Measurements from ENCODE around the gene TMEM143. TPM values are rescaled to one million over a fixed set of nuclear protein-coding genes. Genes with fewer than 3 reads are reported as not detected.

The TMEM143 gene
- total RNA-seq, 1 experiment from 2014 or later: 6.6 TPM

GRCh38 chr19:48379058-48379457 lies 15.3 kb upstream of the TMEM143 start:
- no peak overlapping the region for H3K4me3 ChIP-seq (ENCODE audit: low read depth in 2 of 2, low read length in 2 of 2)
- no TSS peak for BruUV-seq (replicated peaks)
- ATAC-seq (no peak), DNase-seq (ENCODE audit: low read depth, low spot score) (no peak)
- ChIA-PET CTCF (no interaction called here), POLR2A (no interaction called here)
- H3K27ac ChIP-seq (ENCODE audit: low read length): no peak overlapping the region
- no peaks in the 10 kb centered on the region for H3K27me3 ChIP-seq (ENCODE audit: control insufficient read depth, insufficient read depth, low read length)
- intact Hi-C loops (cut with micrococcal nuclease; ENCODE audit: unreplicated experiment): no loop called here
- H3K4me1 ChIP-seq (ENCODE audit: control insufficient read depth, insufficient read depth, low read length): no peaks in the 10 kb centered on the region
- no peak for TF ChIP-seq SIN3A (IDR thresholded peaks at IDR 0.05; ENCODE audit: borderline replicate concordance, insufficient read depth, low read depth, low read length)
- no peak for TF ChIP-seq POLR2AphosphoS5 (IDR thresholded peaks at IDR 0.05; ENCODE audit: low read depth, low read length)
- TF ChIP-seq REST (IDR thresholded peaks at IDR 0.05; ENCODE audit: insufficient read depth in 1 of 2, low read depth in 2 of 2, low read length in 1 of 2): no peak
- TF ChIP-seq TCF7L2 (IDR thresholded peaks at IDR 0.05; ENCODE audit: low read depth, low read length): no peak
- no peak for TF ChIP-seq CTCF (IDR thresholded peaks at IDR 0.05)
- in situ Hi-C loops (cut with HindIII; ENCODE audit: low pct_unique_long_range_greater_than_20kb, low sequenced_read_pairs): no loop called here
- H3K36me3 ChIP-seq (ENCODE audit: control insufficient read depth, insufficient read depth, low read length): no peaks in the 10 kb centered on the region
- no peaks in the 10 kb centered on the region for H3K9me3 ChIP-seq (ENCODE audit: control insufficient read depth, insufficient read depth, low read depth, low read length)

GRCh38 chr19:48378194-48378570 lies 14.4 kb upstream of the TMEM143 start:
- no peak for ATAC-seq
- no peak overlapping the region for H3K4me3 ChIP-seq (ENCODE audit: low read depth in 2 of 2, low read length in 2 of 2)
- no peaks in the 10 kb centered on the region for H3K36me3 ChIP-seq (ENCODE audit: control insufficient read depth, insufficient read depth, low read length)
- POLR2A ChIA-PET: no interaction called here
- CTCF ChIA-PET: no interaction called here
- H3K27ac ChIP-seq (ENCODE audit: low read length): no peak overlapping the region
- H3K4me1 ChIP-seq (ENCODE audit: control insufficient read depth, insufficient read depth, low read length): no peaks in the 10 kb centered on the region
- TF ChIP-seq SIN3A (IDR thresholded peaks at IDR 0.05; ENCODE audit: borderline replicate concordance, insufficient read depth, low read depth, low read length): no peak
- no peak for TF ChIP-seq POLR2AphosphoS5 (IDR thresholded peaks at IDR 0.05; ENCODE audit: low read depth, low read length)
- no peak for TF ChIP-seq CTCF (IDR thresholded peaks at IDR 0.05)
- no peak for TF ChIP-seq TCF7L2 (IDR thresholded peaks at IDR 0.05; ENCODE audit: low read depth, low read length)
- no peak for TF ChIP-seq REST (IDR thresholded peaks at IDR 0.05; ENCODE audit: insufficient read depth in 1 of 2, low read depth in 2 of 2, low read length in 1 of 2)
- no peaks in the 10 kb centered on the region for H3K27me3 ChIP-seq (ENCODE audit: control insufficient read depth, insufficient read depth, low read length)
- no peaks in the 10 kb centered on the region for H3K9me3 ChIP-seq (ENCODE audit: control insufficient read depth, insufficient read depth, low read depth, low read length)
- in situ Hi-C loops (cut with HindIII; ENCODE audit: low pct_unique_long_range_greater_than_20kb, low sequenced_read_pairs): no loop called here
- intact Hi-C loops (cut with micrococcal nuclease; ENCODE audit: unreplicated experiment): no loop called here
- DNase-seq (ENCODE audit: low read depth, low spot score): no peak
- no TSS peak for BruUV-seq (replicated peaks)
